ENCODE measurements around the gene CALM3. TPM values are rescaled to one million over a fixed set of nuclear protein-coding genes. Genes with fewer than 3 reads are reported as not detected.
A peak's percentile ranks its signal among the peaks of the same experiment; 100 is the strongest.

The CALM3 gene
- total and polyA plus RNA-seq, 4 donors: 219 to 1,593 (median 943) TPM

GRCh38 chr19:46630586-46631205 lies 29.6 kb downstream of the CALM3 start:
- Histone ChIP-seq H3K27ac (ENCODE audit: low read depth, low read length) (no peak overlapping the region), H3K27me3 (ENCODE audit: control insufficient read depth, insufficient read depth, low read length) (peaks cover 20% of the 10 kb centered on the region), H3K36me3 (ENCODE audit: control insufficient read depth, insufficient read depth, low read length) (no peaks in the 10 kb centered on the region), H3K9me3 (ENCODE audit: control insufficient read depth, insufficient read depth, low read length) (no peaks in the 10 kb centered on the region), H3K4me1 (ENCODE audit: control insufficient read depth, insufficient read depth, low read length) (peaks cover 28% of the 10 kb centered on the region), H3K4me3 (ENCODE audit: low read depth, low read length) (no peak overlapping the region)
- 76% methylated on average over 14 of the region's 14 CpGs for WGBS (ENCODE audit: insufficient coverage)
- no peak for DNase-seq (ENCODE audit: low read depth in 4 of 6, low spot score in 6 of 6)

GRCh38 chr19:46631481-46631880 lies 30.4 kb downstream of the CALM3 start:
- no peaks in the 10 kb centered on the region for H3K36me3 ChIP-seq (ENCODE audit: control insufficient read depth, insufficient read depth, low read length)
- peaks cover 28% of the 10 kb centered on the region for H3K4me1 ChIP-seq (ENCODE audit: control insufficient read depth, insufficient read depth, low read length)
- H3K4me3 ChIP-seq (ENCODE audit: low read depth, low read length): no peak overlapping the region
- 40% methylated on average over 6 of the region's 6 CpGs for WGBS (ENCODE audit: insufficient coverage)
- no peak overlapping the region for H3K27ac ChIP-seq (ENCODE audit: low read depth, low read length)
- no peaks in the 10 kb centered on the region for H3K9me3 ChIP-seq (ENCODE audit: control insufficient read depth, insufficient read depth, low read length)
- H3K27me3 ChIP-seq (ENCODE audit: control insufficient read depth, insufficient read depth, low read length): peaks cover 20% of the 10 kb centered on the region
- no peak for DNase-seq (ENCODE audit: low read depth in 4 of 6, low spot score in 6 of 6)

- 88% methylated on average over 3 of the region's 3 CpGs for WGBS (ENCODE audit: insufficient coverage)
- H3K4me1 ChIP-seq (ENCODE audit: control insufficient read depth, insufficient read depth, low read length): peaks cover 30% of the 10 kb centered on the region
- peaks cover 22% of the 10 kb centered on the region for H3K27me3 ChIP-seq (ENCODE audit: control insufficient read depth, insufficient read depth, low read length)
- no peaks in the 10 kb centered on the region for H3K36me3 ChIP-seq (ENCODE audit: control insufficient read depth, insufficient read depth, low read length)
- H3K9me3 ChIP-seq (ENCODE audit: control insufficient read depth, insufficient read depth, low read length): no peaks in the 10 kb centered on the region
- no peak overlapping the region for H3K27ac ChIP-seq (ENCODE audit: low read depth, low read length)
- H3K4me3 ChIP-seq (ENCODE audit: low read depth, low read length): no peak overlapping the region
- DNase-seq (ENCODE audit: low read depth in 4 of 6, low spot score in 6 of 6): no peak
Measured at GRCh38 chr19:46633130-46633529, 32.0 kb downstream of the CALM3 start.

- Histone ChIP-seq H3K9me3 (ENCODE audit: control insufficient read depth, insufficient read depth, low read length) (no peaks in the 10 kb centered on the region), H3K4me1 (ENCODE audit: control insufficient read depth, insufficient read depth, low read length) (peaks cover 40% of the 10 kb centered on the region), H3K27ac (ENCODE audit: low read depth, low read length) (no peak overlapping the region), H3K4me3 (ENCODE audit: low read depth, low read length) (peak overlapping the region; percentile 26), H3K27me3 (ENCODE audit: control insufficient read depth, insufficient read depth, low read length) (peaks cover 22% of the 10 kb centered on the region), H3K36me3 (ENCODE audit: control insufficient read depth, insufficient read depth, low read length) (no peaks in the 10 kb centered on the region)
- peak in 3 of 6 donors; percentile 31 to 87 (median 76) for DNase-seq (ENCODE audit: low read depth in 4 of 6, low spot score in 6 of 6)
- 2% methylated on average over 29 of the region's 38 CpGs for WGBS (ENCODE audit: insufficient coverage)
Measured at GRCh38 chr19:46634045-46634655, 33.0 kb downstream of the CALM3 start.

- no peak overlapping the region for H3K27ac ChIP-seq (ENCODE audit: low read depth, low read length)
- H3K36me3 ChIP-seq (ENCODE audit: control insufficient read depth, insufficient read depth, low read length): no peaks in the 10 kb centered on the region
- H3K27me3 ChIP-seq (ENCODE audit: control insufficient read depth, insufficient read depth, low read length): peaks cover 23% of the 10 kb centered on the region
- H3K4me3 ChIP-seq (ENCODE audit: low read depth, low read length): peak overlapping the region; percentile 16
- H3K9me3 ChIP-seq (ENCODE audit: control insufficient read depth, insufficient read depth, low read length): no peaks in the 10 kb centered on the region
- DNase-seq (ENCODE audit: low read depth in 4 of 6, low spot score in 6 of 6): peak in 1 of 6 donors; percentile 30
- peaks cover 46% of the 10 kb centered on the region for H3K4me1 ChIP-seq (ENCODE audit: control insufficient read depth, insufficient read depth, low read length)
- WGBS (ENCODE audit: insufficient coverage): under 1% methylated on average over 19 of the region's 23 CpGs
Measured at GRCh38 chr19:46634656-46635218, 33.6 kb downstream of the CALM3 start.

GRCh38 chr19:46635920-46636761 lies 35.0 kb downstream of the CALM3 start, which contains the start of gene GNG8:
TSS of gene GNG8 (minus strand) at chr19:46636202. CDS start at chr19:46634682, 1,520 bp downstream.
- H3K4me3 ChIP-seq (ENCODE audit: low read depth, low read length): no peak within 1 kb of the TSS
- peaks cover 24% of the 10 kb centered on the region for H3K27me3 ChIP-seq (ENCODE audit: control insufficient read depth, insufficient read depth, low read length)
- no peaks in the 10 kb centered on the region for H3K9me3 ChIP-seq (ENCODE audit: control insufficient read depth, insufficient read depth, low read length)
- DNase-seq (ENCODE audit: low read depth in 4 of 6, low spot score in 6 of 6): no peak
- 28% methylated on average over 27 of the region's 34 CpGs for WGBS (ENCODE audit: insufficient coverage)
- H3K27ac ChIP-seq (ENCODE audit: low read depth, low read length): no peak within 1 kb of the TSS
- peaks cover 44% of the 10 kb centered on the region for H3K4me1 ChIP-seq (ENCODE audit: control insufficient read depth, insufficient read depth, low read length)
- H3K36me3 ChIP-seq (ENCODE audit: control insufficient read depth, insufficient read depth, low read length): no peaks in the 10 kb centered on the region

GRCh38 chr19:46637224-46637623 lies 36.1 kb downstream of the CALM3 start:
- 76% methylated on average over 13 of the region's 14 CpGs for WGBS (ENCODE audit: insufficient coverage)
- no peak overlapping the region for H3K4me3 ChIP-seq (ENCODE audit: low read depth, low read length)
- no peak overlapping the region for H3K27ac ChIP-seq (ENCODE audit: low read depth, low read length)
- peaks cover 24% of the 10 kb centered on the region for H3K27me3 ChIP-seq (ENCODE audit: control insufficient read depth, insufficient read depth, low read length)
- no peaks in the 10 kb centered on the region for H3K9me3 ChIP-seq (ENCODE audit: control insufficient read depth, insufficient read depth, low read length)
- peaks cover 44% of the 10 kb centered on the region for H3K4me1 ChIP-seq (ENCODE audit: control insufficient read depth, insufficient read depth, low read length)
- no peak for DNase-seq (ENCODE audit: low read depth in 4 of 6, low spot score in 6 of 6)
- H3K36me3 ChIP-seq (ENCODE audit: control insufficient read depth, insufficient read depth, low read length): no peaks in the 10 kb centered on the region

- 1% methylated on average over 33 of the region's 49 CpGs for WGBS (ENCODE audit: insufficient coverage)
- peaks cover 9% of the 10 kb centered on the region for H3K27me3 ChIP-seq (ENCODE audit: control insufficient read depth, insufficient read depth, low read length)
- H3K27ac ChIP-seq (ENCODE audit: low read depth, low read length): peak overlapping the region; percentile 84
Measured at GRCh38 chr19:46639358-46640182, 38.4 kb downstream of the CALM3 start.

GRCh38 chr19:46640656-46641055 lies 39.5 kb downstream of the CALM3 start:
- no peak for DNase-seq (ENCODE audit: low read depth in 4 of 6, low spot score in 6 of 6)
- Histone ChIP-seq H3K4me1 (ENCODE audit: control insufficient read depth, insufficient read depth, low read length) (peaks cover 23% of the 10 kb centered on the region), H3K27me3 (ENCODE audit: control insufficient read depth, insufficient read depth, low read length) (peaks cover 5% of the 10 kb centered on the region), H3K4me3 (ENCODE audit: low read depth, low read length) (no peak overlapping the region), H3K36me3 (ENCODE audit: control insufficient read depth, insufficient read depth, low read length) (no peaks in the 10 kb centered on the region), H3K9me3 (ENCODE audit: control insufficient read depth, insufficient read depth, low read length) (no peaks in the 10 kb centered on the region), H3K27ac (ENCODE audit: low read depth, low read length) (no peak overlapping the region)
- WGBS (ENCODE audit: insufficient coverage): 94% methylated on average over 2 of the region's 2 CpGs

More at GRCh38 chr19:46639358-46640182, 38.4 kb downstream of the CALM3 start:
- H3K36me3 ChIP-seq (ENCODE audit: control insufficient read depth, insufficient read depth, low read length): no peaks in the 10 kb centered on the region
- H3K9me3 ChIP-seq (ENCODE audit: control insufficient read depth, insufficient read depth, low read length): no peaks in the 10 kb centered on the region
- peak overlapping the region; percentile 42 for H3K4me3 ChIP-seq (ENCODE audit: low read depth, low read length)
- H3K4me1 ChIP-seq (ENCODE audit: control insufficient read depth, insufficient read depth, low read length): peaks cover 29% of the 10 kb centered on the region
- DNase-seq (ENCODE audit: low read depth in 4 of 6, low spot score in 6 of 6): peak in 2 of 6 donors; percentile 42 to 70
